MCF 10A (cell line): Measurements from ENCODE around the gene METTL15. TPM values are rescaled to one million over a fixed set of nuclear protein-coding genes. Genes with fewer than 3 reads are reported as not detected.
"Not testable (repeated sequence)": the region's sequence is repeated elsewhere in the genome, so short reads cannot be mapped to it uniquely, and the experiment has no call there.

Experiments used
- BruUV-seq: library from RNA; stranded (reverse); fragments of 400-500 nt; replicated peaks from 2 replicates; lab custom pipeline; 2021; lab: Mats Ljungman, UMichigan
- CTCF ChIA-PET: fragments of 300-600 bp; sonication (Branson Sonifier 250); formaldehyde crosslinking; extraction: SDS; loops from one replicate; lab custom pipeline; 2021; ENCODE audit warnings: antibody characterized with exemption, inconsistent platforms; lab: Yijun Ruan, JAX
- POLR2A ChIA-PET: fragments of 300-600, 350-650 bp; sonication (Branson Sonifier 250); formaldehyde crosslinking; extraction: SDS; loops from one replicate; lab custom pipeline; 2020; ENCODE audit warnings: antibody characterized with exemption, inconsistent platforms; lab: Yijun Ruan, JAX
- DNase-seq: peaks from one replicate; pipeline ENCODE4 v3.0.0-alpha.2; 2018; ENCODE audit not compliant: unreplicated experiment
- H3K27ac Mint-ChIP-seq: one replicate; pipeline ENCODE4 v1.8.0; 2022; ENCODE audit warnings: mild to moderate bottlenecking, low read depth, mixed read lengths; ENCODE audit not compliant: unreplicated experiment
- H3K27me3 Mint-ChIP-seq: one replicate; pipeline ENCODE4 v1.8.0; 2022; ENCODE audit warnings: mixed read lengths; ENCODE audit not compliant: insufficient read depth, unreplicated experiment
- H3K36me3 Mint-ChIP-seq: one replicate; pipeline ENCODE4 v1.8.0; 2022; ENCODE audit warnings: mild to moderate bottlenecking, moderate library complexity, mixed read lengths; ENCODE audit not compliant: insufficient read depth, unreplicated experiment
- H3K4me1 Mint-ChIP-seq: one replicate; pipeline ENCODE4 v1.8.0; 2022; ENCODE audit warnings: mixed read lengths; ENCODE audit not compliant: insufficient read depth, unreplicated experiment
- H3K4me3 Mint-ChIP-seq: one replicate; pipeline ENCODE4 v1.8.0; 2022; ENCODE audit warnings: mild to moderate bottlenecking, moderate library complexity, mixed read lengths; ENCODE audit not compliant: unreplicated experiment
- H3K9me3 Mint-ChIP-seq: one replicate; pipeline ENCODE4 v1.8.0; 2022; ENCODE audit warnings: mixed read lengths; ENCODE audit not compliant: unreplicated experiment
- intact Hi-C: fragments of 100-400 bp; cut with micrococcal nuclease; formaldehyde crosslinking; loops from 2 replicates; pipeline ENCODE4 v1.14.1; 2022
- total RNA-seq: library from RNA; stranded (reverse); gene quantifications from 2 replicates; pipeline ENCODE4 v1.2.3, GENCODE V29; 2022
- TF ChIP-seq, protein P1 (sequence below): fragments of 200-600 bp; IDR thresholded peaks from one replicate; pipeline ENCODE4 v1.8.0; 2022; ENCODE audit warnings: antibody characterized with exemption, mild to moderate bottlenecking; ENCODE audit not compliant: unreplicated experiment

METTL15 gene
- total RNA-seq, 1 experiment from 2014 or later: 16.8 TPM

- no peaks in the 10 kb centered on the region for H3K27me3 Mint-ChIP-seq
- intact Hi-C loops: no loop called here
- no peak for DNase-seq
Measured at GRCh38 chr11:28274216-28274615, 166.0 kb downstream of the METTL15 start.

DNA sequence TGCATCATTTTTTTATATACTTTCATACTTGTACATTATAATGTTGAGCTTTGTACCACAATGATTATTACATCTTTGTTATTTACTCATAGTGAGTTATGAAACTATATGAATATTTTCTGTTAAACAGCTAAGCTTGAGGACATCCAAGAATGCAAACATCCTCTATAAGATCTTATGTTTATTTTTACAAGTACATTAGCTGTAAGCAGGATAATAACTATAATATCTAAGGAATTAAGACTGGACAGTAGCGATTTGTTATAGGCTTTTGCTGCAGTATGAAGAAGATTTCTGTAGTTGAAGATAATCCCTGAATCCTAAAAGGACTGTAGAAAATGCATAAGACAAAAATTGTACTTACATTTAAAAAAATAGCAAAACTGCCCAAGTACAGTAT, 176.0 kb downstream of the METTL15 start:
- ChIA-PET POLR2A (no interaction called here), CTCF (interaction anchor here (0.7 kb wide), 2 partner anchors 24 to 566 kb away, joined by 3 read pairs; no protein-coding TSS in a partner anchor)
- intact Hi-C loops: no loop called here
- Mint-ChIP-seq H3K4me3 (no peak overlapping the region), H3K36me3 (no peaks in the 10 kb centered on the region), H3K4me1 (peaks cover 5% of the 10 kb centered on the region), H3K27me3 (no peaks in the 10 kb centered on the region), H3K9me3 (no peaks in the 10 kb centered on the region), H3K27ac (no peak overlapping the region)
- TF ChIP-seq, protein P1, sequence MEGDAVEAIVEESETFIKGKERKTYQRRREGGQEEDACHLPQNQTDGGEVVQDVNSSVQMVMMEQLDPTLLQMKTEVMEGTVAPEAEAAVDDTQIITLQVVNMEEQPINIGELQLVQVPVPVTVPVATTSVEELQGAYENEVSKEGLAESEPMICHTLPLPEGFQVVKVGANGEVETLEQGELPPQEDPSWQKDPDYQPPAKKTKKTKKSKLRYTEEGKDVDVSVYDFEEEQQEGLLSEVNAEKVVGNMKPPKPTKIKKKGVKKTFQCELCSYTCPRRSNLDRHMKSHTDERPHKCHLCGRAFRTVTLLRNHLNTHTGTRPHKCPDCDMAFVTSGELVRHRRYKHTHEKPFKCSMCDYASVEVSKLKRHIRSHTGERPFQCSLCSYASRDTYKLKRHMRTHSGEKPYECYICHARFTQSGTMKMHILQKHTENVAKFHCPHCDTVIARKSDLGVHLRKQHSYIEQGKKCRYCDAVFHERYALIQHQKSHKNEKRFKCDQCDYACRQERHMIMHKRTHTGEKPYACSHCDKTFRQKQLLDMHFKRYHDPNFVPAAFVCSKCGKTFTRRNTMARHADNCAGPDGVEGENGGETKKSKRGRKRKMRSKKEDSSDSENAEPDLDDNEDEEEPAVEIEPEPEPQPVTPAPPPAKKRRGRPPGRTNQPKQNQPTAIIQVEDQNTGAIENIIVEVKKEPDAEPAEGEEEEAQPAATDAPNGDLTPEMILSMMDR: no peak
- BruUV-seq: no TSS peak
- DNase-seq: no peak

More at GRCh38 chr11:28274216-28274615, 166.0 kb downstream of the METTL15 start:
- Mint-ChIP-seq H3K4me3 (no peak overlapping the region), H3K4me1 (no peaks in the 10 kb centered on the region), H3K9me3 (no peaks in the 10 kb centered on the region), H3K27ac (no peak overlapping the region), H3K36me3 (no peaks in the 10 kb centered on the region)
- TF ChIP-seq, protein P1: no peak
- ChIA-PET POLR2A (no interaction called here), CTCF (no interaction called here)
- BruUV-seq: no TSS peak

GRCh38 chr11:28289444-28289843, 181.3 kb downstream of the METTL15 start:
- Mint-ChIP-seq H3K27ac (no peak overlapping the region), H3K9me3 (no peaks in the 10 kb centered on the region), H3K36me3 (peaks cover 6% of the 10 kb centered on the region), H3K4me3 (no peak overlapping the region), H3K27me3 (no peaks in the 10 kb centered on the region), H3K4me1 (no peaks in the 10 kb centered on the region)
- TF ChIP-seq, protein P1: no peak
- BruUV-seq: no TSS peak
- DNase-seq: no peak
- intact Hi-C loops: no loop called here
- POLR2A ChIA-PET: interaction anchor here (0.9 kb wide), 1 partner anchor 61 kb away, joined by 3 read pairs; no protein-coding TSS in a partner anchor
- CTCF ChIA-PET: no interaction called here

- H3K36me3 Mint-ChIP-seq, H3K27me3 Mint-ChIP-seq, H3K4me1 Mint-ChIP-seq, intact Hi-C loops, BruUV-seq, H3K4me3 Mint-ChIP-seq, H3K27ac Mint-ChIP-seq, CTCF ChIA-PET, POLR2A ChIA-PET, H3K9me3 Mint-ChIP-seq: not testable (repeated sequence)
- DNase-seq: peak; percentile 44
Measured at GRCh38 chr11:28290995-28291394, 182.8 kb downstream of the METTL15 start.

DNA sequence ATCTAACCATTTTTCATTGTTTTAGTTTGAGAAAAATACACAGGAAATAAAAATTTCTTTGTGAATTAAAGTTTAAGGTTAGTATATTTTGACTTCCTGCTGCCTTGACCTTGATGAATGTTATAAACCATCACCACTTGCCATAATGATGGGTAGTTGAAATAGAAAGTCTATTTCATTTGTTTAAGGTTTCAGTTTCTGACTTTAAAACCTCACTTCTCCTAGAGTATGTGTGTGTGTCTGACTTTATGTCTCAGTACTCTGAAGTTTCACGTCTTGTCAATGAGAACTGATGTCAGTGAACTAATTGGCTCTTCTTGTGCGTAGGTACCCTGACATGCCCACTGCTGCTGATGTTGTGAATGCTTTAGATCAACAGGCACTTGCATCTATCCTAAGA, 188.2 kb downstream of the METTL15 start:
- CTCF ChIA-PET: interaction anchor here (1.5 kb wide), 1 partner anchor 23 kb away, joined by 4 read pairs; no protein-coding TSS in a partner anchor
- Mint-ChIP-seq H3K4me1 (no peaks in the 10 kb centered on the region), H3K4me3 (no peak overlapping the region), H3K9me3 (no peaks in the 10 kb centered on the region), H3K36me3 (peaks cover 13% of the 10 kb centered on the region), H3K27me3 (no peaks in the 10 kb centered on the region), H3K27ac (peak overlapping the region; percentile 31)
- TF ChIP-seq, protein P1: no peak
- BruUV-seq: no TSS peak
- no peak for DNase-seq
- intact Hi-C loops: no loop called here
- POLR2A ChIA-PET: no interaction called here
